T-cell (primary cell): ENCODE data around the gene H6PD. TPM values are rescaled to one million over a fixed set of nuclear protein-coding genes. Genes with fewer than 3 reads are reported as not detected.

Source experiments
- ATAC-seq, 4 experiments: fragments of 200-7000 bp in 3 of 4; fragments of 150-1000 bp in 1 of 4; cut with Tn5 transposase; replicated peaks in 1 of 4; 1 replicate in 3 of 4; 2 replicates in 1 of 4; pipeline ENCODE4 v1.10.0; 2021; ENCODE audit warnings: moderate library complexity in 3 of 4, mild to moderate bottlenecking in 2 of 4, moderate number of reproducible peaks in 1 of 4
- CTCF ChIA-PET, 2 donors: fragments of 300-600 bp; sonication (Branson Sonifier 250); formaldehyde crosslinking; loops; one replicate each; lab custom pipeline; 2022; ENCODE audit warnings: antibody characterized with exemption in 2 of 2; lab: Charles Lee
- POLR2A ChIA-PET, 2 donors: fragments of 300-600 bp; sonication (Branson Sonifier 250); formaldehyde crosslinking; loops; one replicate each; lab custom pipeline; 2022; ENCODE audit warnings: antibody characterized with exemption in 2 of 2; lab: Charles Lee
- DNase-seq, 35 experiments: peaks; one replicate each; pipeline versions ENCODE4 v3.0.0 to v3.0.0-alpha.2; 2013 to 2023
- H3K27ac ChIP-seq: one replicate; pipeline ENCODE4 v1.5.1; 2013; ENCODE audit warnings: low read length
- H3K27me3 ChIP-seq, 2 experiments: replicated peaks in 1 of 2; 1 replicate in 1 of 2; 2 replicates in 1 of 2; pipeline versions ENCODE4 v1.6.1 to v1.7.0; 2013; ENCODE audit warnings: low read length in 1 of 2, mixed read lengths in 1 of 2; ENCODE audit not compliant: control insufficient read depth in 2 of 2, insufficient read depth in 2 of 2; ENCODE audit errors: extremely low read depth in 1 of 2
- H3K36me3 ChIP-seq, 2 donors: 1 replicate in 1 of 2; 2 replicates in 1 of 2; pipeline versions ENCODE4 v1.6.1 to v1.7.0; 2013; ENCODE audit warnings: low read length in 1 of 2; ENCODE audit not compliant: control insufficient read depth in 2 of 2, insufficient read depth in 1 of 2; ENCODE audit errors: extremely low read depth in 1 of 2
- H3K4me1 ChIP-seq, 2 experiments: 1 replicate in 1 of 2; 2 replicates in 1 of 2; pipeline versions ENCODE4 v1.6.1 to v1.7.0; 2013; ENCODE audit warnings: low read length in 2 of 2, mixed read lengths in 1 of 2; ENCODE audit not compliant: insufficient read depth in 2 of 2, control insufficient read depth in 1 of 2; ENCODE audit errors: extremely low read depth in 1 of 2
- H3K4me3 ChIP-seq, 2 donors: 1 replicate in 1 of 2; 2 replicates in 1 of 2; pipeline versions ENCODE4 v1.5.1 to v1.7.0; 2013; ENCODE audit warnings: mild to moderate bottlenecking in 2 of 2, low read length in 1 of 2, moderate library complexity in 1 of 2; ENCODE audit not compliant: control insufficient read depth in 1 of 2; ENCODE audit errors: extremely low read depth in 1 of 2
- H3K9me3 ChIP-seq: 2 replicates; pipeline ENCODE4 v1.7.0; 2013
- H3K27ac Mint-ChIP-seq, 2 donors: one replicate each; pipeline ENCODE4 v1.8.0; 2020 to 2021; ENCODE audit warnings: mild to moderate bottlenecking in 2 of 2, mixed read lengths in 2 of 2
- H3K27me3 Mint-ChIP-seq, 2 donors: one replicate each; pipeline ENCODE4 v1.8.0; 2021 to 2022; ENCODE audit warnings: mixed read lengths in 2 of 2
- H3K36me3 Mint-ChIP-seq: one replicate; pipeline ENCODE4 v1.8.0; 2021; ENCODE audit warnings: mixed read lengths
- H3K4me1 Mint-ChIP-seq, 3 donors: one replicate each; pipeline ENCODE4 v1.8.0; 2020 to 2022; ENCODE audit warnings: mixed read lengths in 3 of 3, mild to moderate bottlenecking in 1 of 3
- H3K4me3 Mint-ChIP-seq, 3 donors: one replicate each; pipeline ENCODE4 v1.8.0; 2020 to 2022; ENCODE audit warnings: mild to moderate bottlenecking in 3 of 3, mixed read lengths in 3 of 3, moderate library complexity in 3 of 3
- H3K9me3 Mint-ChIP-seq, 3 donors: one replicate each; pipeline ENCODE4 v1.8.0; 2020 to 2022; ENCODE audit warnings: mixed read lengths in 3 of 3
- WGBS: methylation state at CpG from one replicate; pipeline ENCODE4 v1.1.5; 2013; ENCODE audit warnings: missing lambda C conversion rate; ENCODE audit not compliant: insufficient coverage; 5-methylcytosine and 5-hydroxymethylcytosine counted together
- total RNA-seq, 35 experiments: library from RNA in 6 of 35; stranded (reverse) in 6 of 35; fragments of 120-200 nt in 1 of 35; gene quantifications; one replicate each; pipeline versions ENCODE4 v1.2.1 to v1.2.4 and lab custom pipeline; 2013 to 2026

H6PD gene
- total RNA-seq, 5 donors from 2014 or later (not counting 1 experiment from before 2014, with no cell fraction given) = 17.6 to 26.5 (median 23.9) TPM

DNA sequence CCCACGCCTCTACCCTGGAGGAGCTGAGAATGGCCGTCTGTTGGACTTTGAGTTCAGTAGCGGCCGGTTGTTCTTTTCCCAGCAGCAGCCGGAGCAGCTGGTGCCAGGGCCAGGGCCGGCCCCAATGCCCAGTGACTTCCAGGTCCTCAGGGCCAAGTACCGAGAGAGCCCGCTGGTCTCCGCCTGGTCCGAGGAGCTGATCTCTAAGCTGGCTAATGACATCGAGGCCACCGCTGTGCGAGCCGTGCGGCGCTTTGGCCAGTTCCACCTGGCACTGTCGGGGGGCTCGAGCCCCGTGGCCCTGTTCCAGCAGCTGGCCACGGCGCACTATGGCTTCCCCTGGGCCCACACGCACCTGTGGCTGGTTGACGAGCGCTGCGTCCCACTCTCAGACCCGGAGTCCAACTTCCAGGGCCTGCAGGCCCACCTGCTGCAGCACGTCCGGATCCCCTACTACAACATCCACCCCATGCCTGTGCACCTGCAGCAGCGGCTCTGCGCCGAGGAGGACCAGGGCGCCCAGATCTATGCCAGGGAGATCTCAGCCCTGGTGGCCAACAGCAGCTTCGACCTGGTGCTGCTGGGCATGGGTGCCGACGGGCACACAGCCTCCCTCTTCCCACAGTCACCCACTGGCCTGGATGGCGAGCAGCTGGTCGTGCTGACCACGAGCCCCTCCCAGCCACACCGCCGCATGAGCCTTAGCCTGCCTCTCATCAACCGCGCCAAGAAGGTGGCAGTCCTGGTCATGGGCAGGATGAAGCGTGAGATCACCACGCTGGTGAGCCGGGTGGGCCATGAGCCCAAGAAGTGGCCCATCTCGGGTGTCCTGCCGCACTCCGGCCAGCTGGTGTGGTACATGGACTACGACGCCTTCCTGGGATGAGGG lies 29.7 kb downstream of the H6PD start:
- H3K4me1 Mint-ChIP-seq = peaks cover 13 to 29% (median 24%) of the 10 kb centered on the region in 3 donors
- ChIA-PET POLR2A (no interaction called here), CTCF (no interaction called here)
- Histone ChIP-seq H3K27ac (no peak overlapping the region), H3K4me3 (no peak overlapping the region), H3K4me1 (peaks cover 0 to 7% of the 10 kb centered on the region in 2 experiments), H3K9me3 (no peaks in the 10 kb centered on the region), H3K36me3 (peaks cover 12 to 36% of the 10 kb centered on the region in 2 donors), H3K27me3 (no peaks in the 10 kb centered on the region)
- DNase-seq (no peak), ATAC-seq (no peak)
- H3K36me3 Mint-ChIP-seq = peaks cover 34% of the 10 kb centered on the region
- no peaks in the 10 kb centered on the region for H3K9me3 Mint-ChIP-seq
- 95% methylated on average over 48 of the region's 50 CpGs for WGBS
- H3K27me3 Mint-ChIP-seq = no peaks in the 10 kb centered on the region
- no peak overlapping the region for H3K27ac Mint-ChIP-seq
- no peak overlapping the region for H3K4me3 Mint-ChIP-seq

- H3K27ac ChIP-seq = no peak overlapping the region
- H3K27me3 ChIP-seq = no peaks in the 10 kb centered on the region
- Mint-ChIP-seq H3K36me3 (peaks cover 34% of the 10 kb centered on the region), H3K4me1 (peaks cover 7 to 21% (median 16%) of the 10 kb centered on the region in 3 donors), H3K9me3 (no peaks in the 10 kb centered on the region), H3K27me3 (no peaks in the 10 kb centered on the region), H3K27ac (peak overlapping the region in 1 of 2 donors; percentile 61), H3K4me3 (no peak overlapping the region)
- ATAC-seq = no peak
- no peaks in the 10 kb centered on the region for H3K9me3 ChIP-seq
- POLR2A ChIA-PET = no interaction called here
- no peak for DNase-seq
- 100% methylated on average over 3 of the region's 10 CpGs for WGBS
- H3K36me3 ChIP-seq = peaks cover 12 to 36% of the 10 kb centered on the region in 2 donors
- no peak overlapping the region for H3K4me3 ChIP-seq
- CTCF ChIA-PET = interaction anchor here in 1 of 2 donors (1.0 kb wide), 1 partner anchor 226 kb away, joined by 3 read pairs; no protein-coding TSS in a partner anchor
- peaks cover 0 to 7% of the 10 kb centered on the region in 2 experiments for H3K4me1 ChIP-seq
Measured at GRCh38 chr1:9265037-9265436, 30.5 kb downstream of the H6PD start.

GRCh38 chr1:9265968-9266367 lies 31.4 kb downstream of the H6PD start:
- H3K36me3 ChIP-seq = peaks cover 12 to 33% of the 10 kb centered on the region in 2 donors
- Mint-ChIP-seq H3K27ac (peak overlapping the region in 1 of 2 donors; percentile 44), H3K36me3 (peaks cover 29% of the 10 kb centered on the region), H3K4me3 (no peak overlapping the region), H3K27me3 (no peaks in the 10 kb centered on the region), H3K9me3 (no peaks in the 10 kb centered on the region), H3K4me1 (peaks cover 6 to 12% (median 7%) of the 10 kb centered on the region in 3 donors)
- H3K4me1 ChIP-seq = peaks cover 0 to 7% of the 10 kb centered on the region in 2 experiments
- whole genome bisulfite sequencing = 97% methylated on average over 9 of the region's 12 CpGs
- no peaks in the 10 kb centered on the region for H3K27me3 ChIP-seq
- no peak overlapping the region for H3K27ac ChIP-seq
- H3K4me3 ChIP-seq = no peak overlapping the region
- no peaks in the 10 kb centered on the region for H3K9me3 ChIP-seq
- DNase-seq (no peak), ATAC-seq (no peak)
- ChIA-PET CTCF (interaction anchor here in 1 of 2 donors (0.6 kb wide), 1 partner anchor 192 kb away, joined by 3 read pairs; no protein-coding TSS in a partner anchor), POLR2A (no interaction called here)

- Histone ChIP-seq H3K27me3 (no peaks in the 10 kb centered on the region), H3K4me1 (peaks cover 0 to 7% of the 10 kb centered on the region in 2 experiments), H3K27ac (no peak overlapping the region), H3K4me3 (no peak overlapping the region), H3K36me3 (peaks cover 9 to 24% of the 10 kb centered on the region in 2 donors), H3K9me3 (no peaks in the 10 kb centered on the region)
- 73% methylated on average over 1 of the region's 7 CpGs for WGBS
- no peak overlapping the region for H3K4me3 Mint-ChIP-seq
- peak overlapping the region in 1 of 2 donors; percentile 36 for H3K27ac Mint-ChIP-seq
- peaks cover 21% of the 10 kb centered on the region for H3K36me3 Mint-ChIP-seq
- CTCF ChIA-PET = interaction anchor here (0.7 to 1.5 kb wide), 7 partner anchors 14 to 224 kb away, joined by 3 to 9 read pairs (median 4); no protein-coding TSS in a partner anchor
- no peaks in the 10 kb centered on the region for H3K9me3 Mint-ChIP-seq
- DNase-seq (no peak), ATAC-seq (peak in 2 of 4 experiments; percentile 11 to 24)
- H3K4me1 Mint-ChIP-seq = peaks cover 6 to 11% (median 6%) of the 10 kb centered on the region in 3 donors
- POLR2A ChIA-PET = no interaction called here
- no peaks in the 10 kb centered on the region for H3K27me3 Mint-ChIP-seq
Measured at GRCh38 chr1:9267352-9267686, 32.7 kb downstream of the H6PD start.

- no peak overlapping the region for H3K27ac ChIP-seq
- ChIA-PET CTCF (interaction anchor here (1.4 to 1.5 kb wide), 2 partner anchors 21 to 188 kb away, joined by 3 to 5 read pairs; no protein-coding TSS in a partner anchor), POLR2A (interaction anchor here in 1 of 2 donors (0.6 kb wide), 1 partner anchor 1100 kb away, joined by 3 read pairs; no protein-coding TSS in a partner anchor)
- ATAC-seq = no peak
- Mint-ChIP-seq H3K4me1 (peaks cover 6 to 11% (median 6%) of the 10 kb centered on the region in 3 donors), H3K4me3 (no peak overlapping the region), H3K27me3 (no peaks in the 10 kb centered on the region), H3K36me3 (peaks cover 21% of the 10 kb centered on the region), H3K9me3 (no peaks in the 10 kb centered on the region), H3K27ac (peak overlapping the region in 1 of 2 donors; percentile 36)
- H3K27me3 ChIP-seq = no peaks in the 10 kb centered on the region
- peaks cover 0 to 7% of the 10 kb centered on the region in 2 experiments for H3K4me1 ChIP-seq
- no peaks in the 10 kb centered on the region for H3K9me3 ChIP-seq
- WGBS = 95% methylated on average over 4 of the region's 7 CpGs
- peaks cover 12 to 17% of the 10 kb centered on the region in 2 donors for H3K36me3 ChIP-seq
- no peak for DNase-seq
- H3K4me3 ChIP-seq = no peak overlapping the region
Measured at GRCh38 chr1:9267827-9268581, 33.4 kb downstream of the H6PD start.

GRCh38 chr1:9269078-9269501 lies 34.5 kb downstream of the H6PD start:
- H3K9me3 Mint-ChIP-seq = no peaks in the 10 kb centered on the region
- no peak for ATAC-seq
- peaks cover 6 to 11% (median 6%) of the 10 kb centered on the region in 3 donors for H3K4me1 Mint-ChIP-seq
- no peaks in the 10 kb centered on the region for H3K27me3 Mint-ChIP-seq
- H3K27me3 ChIP-seq = no peaks in the 10 kb centered on the region
- H3K9me3 ChIP-seq = no peaks in the 10 kb centered on the region
- CTCF ChIA-PET = no interaction called here
- peaks cover 0 to 7% of the 10 kb centered on the region in 2 experiments for H3K4me1 ChIP-seq
- H3K36me3 ChIP-seq = peaks cover 5 to 8% of the 10 kb centered on the region in 2 donors
- no peak overlapping the region for H3K27ac Mint-ChIP-seq
- 95% methylated on average over 14 of the region's 17 CpGs for WGBS
- H3K4me3 ChIP-seq = no peak overlapping the region
- no peak for DNase-seq
- H3K36me3 Mint-ChIP-seq = peaks cover 20% of the 10 kb centered on the region
- H3K4me3 Mint-ChIP-seq = no peak overlapping the region
- no peak overlapping the region for H3K27ac ChIP-seq
- POLR2A ChIA-PET = no interaction called here
